Neutrophil (primary cell): ENCODE results near the gene PLEKHG5.

ENCODE experiments used
- H3K27ac ChIP-seq: fragments of 200-600 bp; sonication (generic); 2 replicates; pipeline ENCODE4 v1.5.1; 2016; ENCODE audit warnings: mild to moderate bottlenecking, moderate library complexity
- H3K27me3 ChIP-seq: fragments of 200-600 bp; sonication (generic); 2 replicates; pipeline ENCODE4 v1.6.0; 2016; ENCODE audit warnings: mild to moderate bottlenecking
- H3K36me3 ChIP-seq: fragments of 200-600 bp; sonication (generic); 2 replicates; pipeline ENCODE4 v1.5.1; 2017
- H3K4me1 ChIP-seq, 2 experiments: fragments of 200-600 bp in 1 of 2; sonication (generic) in 1 of 2; 1 replicate in 1 of 2; 2 replicates in 1 of 2; pipeline versions ENCODE4 v1.5.1 to v1.6.1; 2013 to 2016; ENCODE audit warnings: low read depth in 1 of 2, low read length in 1 of 2, mild to moderate bottlenecking in 1 of 2, moderate library complexity in 1 of 2; ENCODE audit not compliant: control insufficient read depth in 1 of 2, insufficient read depth in 1 of 2
- H3K4me3 ChIP-seq, 2 experiments: fragments of 200-600 bp in 1 of 2; sonication (generic) in 1 of 2; 1 replicate in 1 of 2; 2 replicates in 1 of 2; pipeline ENCODE4 v1.5.1; 2013 to 2016; ENCODE audit warnings: low read depth in 1 of 2, low read length in 1 of 2, mild to moderate bottlenecking in 1 of 2, moderate library complexity in 1 of 2
- H3K9me3 ChIP-seq: fragments of 200-600 bp; sonication (generic); 2 replicates; pipeline ENCODE4 v1.5.1; 2016
- TF ChIP-seq, protein P1 (sequence below): fragments of 200-600 bp; sonication (generic); IDR thresholded peaks from 2 replicates; pipeline ENCODE4 v1.5.1; 2016; ENCODE audit warnings: antibody characterized with exemption

Gene PLEKHG5

GRCh38 chr1:6462412-6463119, 28.9 kb downstream of the PLEKHG5 start:
- Histone ChIP-seq H3K36me3 (no peaks in the 10 kb centered on the region), H3K4me1 (no peaks in the 10 kb centered on the region), H3K27ac (no peak overlapping the region), H3K4me3 (no peak overlapping the region), H3K9me3 (no peaks in the 10 kb centered on the region), H3K27me3 (peaks cover 96% of the 10 kb centered on the region)
- TF ChIP-seq, protein P1, sequence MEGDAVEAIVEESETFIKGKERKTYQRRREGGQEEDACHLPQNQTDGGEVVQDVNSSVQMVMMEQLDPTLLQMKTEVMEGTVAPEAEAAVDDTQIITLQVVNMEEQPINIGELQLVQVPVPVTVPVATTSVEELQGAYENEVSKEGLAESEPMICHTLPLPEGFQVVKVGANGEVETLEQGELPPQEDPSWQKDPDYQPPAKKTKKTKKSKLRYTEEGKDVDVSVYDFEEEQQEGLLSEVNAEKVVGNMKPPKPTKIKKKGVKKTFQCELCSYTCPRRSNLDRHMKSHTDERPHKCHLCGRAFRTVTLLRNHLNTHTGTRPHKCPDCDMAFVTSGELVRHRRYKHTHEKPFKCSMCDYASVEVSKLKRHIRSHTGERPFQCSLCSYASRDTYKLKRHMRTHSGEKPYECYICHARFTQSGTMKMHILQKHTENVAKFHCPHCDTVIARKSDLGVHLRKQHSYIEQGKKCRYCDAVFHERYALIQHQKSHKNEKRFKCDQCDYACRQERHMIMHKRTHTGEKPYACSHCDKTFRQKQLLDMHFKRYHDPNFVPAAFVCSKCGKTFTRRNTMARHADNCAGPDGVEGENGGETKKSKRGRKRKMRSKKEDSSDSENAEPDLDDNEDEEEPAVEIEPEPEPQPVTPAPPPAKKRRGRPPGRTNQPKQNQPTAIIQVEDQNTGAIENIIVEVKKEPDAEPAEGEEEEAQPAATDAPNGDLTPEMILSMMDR: no peak

DNA sequence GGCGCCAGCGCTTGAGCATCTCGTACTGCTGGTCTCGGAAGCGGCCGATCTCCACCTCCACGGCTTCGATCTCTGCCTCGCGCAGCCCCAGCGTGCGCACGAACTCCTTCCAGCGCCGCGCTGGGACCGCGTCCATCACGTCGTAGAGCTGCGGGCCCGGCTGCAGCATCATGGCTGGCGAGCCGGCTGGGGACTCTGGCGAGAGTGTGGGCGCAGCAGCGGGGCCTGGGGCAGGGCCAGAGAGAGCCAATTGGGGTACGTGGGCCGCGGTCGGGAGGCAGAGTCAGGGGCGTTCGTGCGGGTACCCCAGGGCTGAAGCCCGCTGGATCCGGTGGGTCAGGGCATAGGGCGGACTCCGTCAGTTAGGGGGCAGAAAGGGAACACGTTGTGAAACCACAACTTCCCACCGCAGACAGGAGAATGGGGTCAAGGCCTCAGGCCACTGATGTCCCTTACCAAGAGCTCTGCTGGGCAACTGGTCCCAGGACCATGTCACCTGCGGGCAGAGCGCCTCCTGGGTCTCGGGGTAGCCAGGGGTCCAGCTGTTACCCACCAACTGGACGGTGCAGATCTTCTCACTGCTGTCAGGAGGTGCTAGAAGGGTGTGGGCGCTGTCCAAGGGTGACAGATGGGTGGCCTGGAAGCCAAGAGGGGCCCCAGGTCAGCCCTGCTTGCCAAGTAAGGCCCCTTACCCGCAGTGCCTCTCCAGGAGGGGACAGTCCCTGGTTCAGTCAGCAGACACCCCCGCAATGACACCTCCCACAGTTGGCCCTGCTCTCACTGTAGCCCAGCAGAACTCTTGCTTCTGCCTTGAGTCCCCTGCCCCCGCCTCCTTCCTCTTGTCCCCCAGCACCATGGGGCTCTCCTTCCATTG, 29.7 kb downstream of the PLEKHG5 start:
- Histone ChIP-seq H3K27ac (no peak overlapping the region), H3K9me3 (no peaks in the 10 kb centered on the region), H3K4me3 (no peak overlapping the region), H3K4me1 (no peaks in the 10 kb centered on the region), H3K36me3 (no peaks in the 10 kb centered on the region), H3K27me3 (peaks cover 96% of the 10 kb centered on the region)
- TF ChIP-seq, protein P1: no peak

- TF ChIP-seq, protein P1: no peak
- no peaks in the 10 kb centered on the region for H3K9me3 ChIP-seq
- H3K27ac ChIP-seq: no peak overlapping the region
- no peaks in the 10 kb centered on the region for H3K36me3 ChIP-seq
- H3K4me3 ChIP-seq: no peak overlapping the region
- H3K4me1 ChIP-seq: no peaks in the 10 kb centered on the region
- H3K27me3 ChIP-seq: peaks cover 96% of the 10 kb centered on the region
Observed at GRCh38 chr1:6461051-6461530, 30.4 kb downstream of the PLEKHG5 start.

GRCh38 chr1:6460301-6461050, 31.0 kb downstream of the PLEKHG5 start:
- Histone ChIP-seq H3K4me3 (no peak overlapping the region), H3K4me1 (no peaks in the 10 kb centered on the region), H3K36me3 (no peaks in the 10 kb centered on the region), H3K27me3 (peaks cover 96% of the 10 kb centered on the region), H3K9me3 (no peaks in the 10 kb centered on the region), H3K27ac (no peak overlapping the region)
- TF ChIP-seq, protein P1: no peak

- H3K4me1 ChIP-seq: no peaks in the 10 kb centered on the region
- H3K36me3 ChIP-seq: no peaks in the 10 kb centered on the region
- no peak overlapping the region for H3K4me3 ChIP-seq
- TF ChIP-seq, protein P1: no peak
- no peaks in the 10 kb centered on the region for H3K9me3 ChIP-seq
- H3K27ac ChIP-seq: no peak overlapping the region
- H3K27me3 ChIP-seq: peaks cover 96% of the 10 kb centered on the region
Observed at GRCh38 chr1:6459850-6460265, 31.6 kb downstream of the PLEKHG5 start.
